Neural progenitor cell (in vitro differentiated cells): ENCODE data around the gene ELL. TPM values are rescaled to one million over a fixed set of nuclear protein-coding genes. Genes with fewer than 3 reads are reported as not detected.

Source experiments
- DNase-seq: peaks from one replicate; pipeline ENCODE4 v3.0.0-alpha.2; 2016; ENCODE audit warnings: low spot score
- H2AFZ ChIP-seq: fragments of 200-600 bp; sonication (generic); replicated peaks from 2 replicates; pipeline ENCODE4 v1.6.1; 2016; ENCODE audit warnings: antibody characterized with exemption
- H3F3A ChIP-seq: fragments of 200-600 bp; sonication (generic); 2 replicates; pipeline ENCODE4 v1.6.1; 2016; ENCODE audit warnings: antibody characterized with exemption, low read depth
- H3K27ac ChIP-seq: fragments of 200-600 bp; sonication (generic); 2 replicates; pipeline ENCODE4 v1.5.1; 2016; ENCODE audit warnings: mild to moderate bottlenecking
- H3K27me3 ChIP-seq: fragments of 200-600 bp; sonication (generic); 2 replicates; pipeline ENCODE4 v1.6.1; 2016; ENCODE audit warnings: mild to moderate bottlenecking, moderate library complexity
- H3K36me3 ChIP-seq: fragments of 200-600 bp; sonication (generic); 2 replicates; pipeline ENCODE4 v1.5.1; 2016
- H3K4me1 ChIP-seq: fragments of 200-600 bp; sonication (generic); 2 replicates; pipeline ENCODE4 v1.6.1; 2016; ENCODE audit warnings: mixed run types
- H3K4me2 ChIP-seq: fragments of 200-600 bp; sonication (generic); 2 replicates; pipeline ENCODE4 v1.6.1; 2016
- H3K4me3 ChIP-seq: fragments of 200-600 bp; sonication (generic); 2 replicates; pipeline ENCODE4 v1.5.1; 2016
- H3K79me2 ChIP-seq: fragments of 200-600 bp; sonication (generic); 2 replicates; pipeline ENCODE4 v1.6.1; 2016; ENCODE audit warnings: low read depth
- H3K9ac ChIP-seq: fragments of 200-600 bp; sonication (generic); 2 replicates; pipeline ENCODE4 v1.6.1; 2016
- H3K9me3 ChIP-seq: fragments of 200-600 bp; sonication (generic); 2 replicates; pipeline ENCODE4 v1.5.1; 2016; ENCODE audit warnings: low read depth
- H4K20me1 ChIP-seq: fragments of 200-600 bp; sonication (generic); 2 replicates; pipeline ENCODE4 v1.6.1; 2016; ENCODE audit warnings: low read depth
- H3K27ac Mint-ChIP-seq: 3 replicates; pipeline ENCODE4 v1.8.0; 2021; ENCODE audit warnings: mixed read lengths
- H3K27me3 Mint-ChIP-seq: 2 replicates; pipeline ENCODE4 v1.8.0; 2022; ENCODE audit warnings: low read depth, mild to moderate bottlenecking, inconsistent platforms, moderate library complexity, mixed read lengths; ENCODE audit not compliant: insufficient read depth
- H3K36me3 Mint-ChIP-seq: 3 replicates; pipeline ENCODE4 v1.8.0; 2021; ENCODE audit warnings: mixed read lengths
- H3K4me1 Mint-ChIP-seq: 3 replicates; pipeline ENCODE4 v1.8.0; 2021; ENCODE audit warnings: mixed read lengths
- H3K4me3 Mint-ChIP-seq: 3 replicates; pipeline ENCODE4 v1.8.0; 2021; ENCODE audit warnings: mild to moderate bottlenecking, moderate library complexity, mixed read lengths
- H3K9me3 Mint-ChIP-seq: 3 replicates; pipeline ENCODE4 v1.8.0; 2020; ENCODE audit warnings: mixed read lengths
- CTCF ChIP-seq: fragments of 200-600 bp; sonication (generic); IDR thresholded peaks from 2 replicates; pipeline ENCODE4 v1.5.1; 2017; ENCODE audit warnings: antibody characterized with exemption, mild to moderate bottlenecking
- EZH2 ChIP-seq: fragments of 200-600 bp; sonication (generic); IDR thresholded peaks from 2 replicates; pipeline ENCODE4 v1.6.1; 2017; ENCODE audit warnings: antibody characterized with exemption, mild to moderate bottlenecking, moderate library complexity
- EZH2phosphoT487 ChIP-seq: fragments of 200-600 bp; sonication (generic); IDR thresholded peaks from 2 replicates; pipeline ENCODE4 v1.6.1; 2017; ENCODE audit warnings: antibody characterized with exemption
- total RNA-seq: library from RNA; depleted of rRNA; stranded (reverse); fragments of >200 nt; gene quantifications from 2 replicates; pipeline ENCODE4 v1.2.3, GENCODE V29; 2015; ENCODE audit warnings: low replicate concordance

ELL gene
- total RNA-seq, 1 donor from 2014 or later, result 2.9 TPM

- Mint-ChIP-seq H3K27me3 (peaks cover 4% of the 10 kb centered on the region), H3K4me3 (no peak overlapping the region), H3K4me1 (peaks cover 42% of the 10 kb centered on the region), H3K36me3 (peaks cover 2% of the 10 kb centered on the region), H3K9me3 (no peaks in the 10 kb centered on the region), H3K27ac (no peak overlapping the region)
- no peak overlapping the region for H3K27ac ChIP-seq
- H3F3A ChIP-seq, result peaks cover 37% of the 10 kb centered on the region
- no peaks in the 10 kb centered on the region for H3K27me3 ChIP-seq
- DNase-seq, result no peak
- no peak overlapping the region for H3K4me3 ChIP-seq
- no peak overlapping the region for H2AFZ ChIP-seq
- H3K9ac ChIP-seq, result no peak overlapping the region
- H3K9me3 ChIP-seq, result no peaks in the 10 kb centered on the region
- peaks cover 49% of the 10 kb centered on the region for H3K4me1 ChIP-seq
- TF ChIP-seq EZH2, result no peak
- TF ChIP-seq EZH2phosphoT487, result no peak
- TF ChIP-seq CTCF, result no peak
- H4K20me1 ChIP-seq, result peaks cover 31% of the 10 kb centered on the region
- no peaks in the 10 kb centered on the region for H3K36me3 ChIP-seq
- H3K4me2 ChIP-seq, result no peak overlapping the region
- no peaks in the 10 kb centered on the region for H3K79me2 ChIP-seq
Observed at GRCh38 chr19:18427080-18427742, 94.7 kb downstream of the ELL start.

- Histone ChIP-seq H3K4me1 (peaks cover 45% of the 10 kb centered on the region), H4K20me1 (peaks cover 36% of the 10 kb centered on the region), H3K27ac (no peak overlapping the region), H3F3A (peaks cover 32% of the 10 kb centered on the region), H3K27me3 (no peaks in the 10 kb centered on the region), H3K79me2 (peaks cover 2% of the 10 kb centered on the region), H3K4me3 (no peak overlapping the region), H2AFZ (no peak overlapping the region), H3K36me3 (no peaks in the 10 kb centered on the region), H3K9ac (no peak overlapping the region), H3K4me2 (no peak overlapping the region), H3K9me3 (no peaks in the 10 kb centered on the region)
- H3K4me1 Mint-ChIP-seq, result peaks cover 48% of the 10 kb centered on the region
- peaks cover 4% of the 10 kb centered on the region for H3K27me3 Mint-ChIP-seq
- TF ChIP-seq EZH2 (no peak), EZH2phosphoT487 (no peak), CTCF (no peak)
- no peak overlapping the region for H3K4me3 Mint-ChIP-seq
- H3K27ac Mint-ChIP-seq, result no peak overlapping the region
- no peak for DNase-seq
- H3K36me3 Mint-ChIP-seq, result peaks cover 2% of the 10 kb centered on the region
- H3K9me3 Mint-ChIP-seq, result no peaks in the 10 kb centered on the region
Observed at GRCh38 chr19:18426416-18426767, 95.5 kb downstream of the ELL start.

GRCh38 chr19:18425515-18426415, 96.1 kb downstream of the ELL start:
- H3K27me3 ChIP-seq, result peaks cover 4% of the 10 kb centered on the region
- H3K4me3 ChIP-seq, result no peak overlapping the region
- H3K4me2 ChIP-seq, result no peak overlapping the region
- peak overlapping the region; percentile 39 for H3K4me3 Mint-ChIP-seq
- peaks cover 35% of the 10 kb centered on the region for H3F3A ChIP-seq
- H4K20me1 ChIP-seq, result peaks cover 42% of the 10 kb centered on the region
- H3K9me3 Mint-ChIP-seq, result no peaks in the 10 kb centered on the region
- H3K36me3 ChIP-seq, result no peaks in the 10 kb centered on the region
- H3K79me2 ChIP-seq, result peaks cover 8% of the 10 kb centered on the region
- no peaks in the 10 kb centered on the region for H3K9me3 ChIP-seq
- H3K27ac Mint-ChIP-seq, result peak overlapping the region; percentile 50
- H3K9ac ChIP-seq, result no peak overlapping the region
- peaks cover 54% of the 10 kb centered on the region for H3K4me1 Mint-ChIP-seq
- H3K36me3 Mint-ChIP-seq, result peaks cover 2% of the 10 kb centered on the region
- H3K4me1 ChIP-seq, result peaks cover 40% of the 10 kb centered on the region
- H3K27ac ChIP-seq, result no peak overlapping the region
- peaks cover 5% of the 10 kb centered on the region for H3K27me3 Mint-ChIP-seq
- no peak overlapping the region for H2AFZ ChIP-seq
- DNase-seq, result no peak
- TF ChIP-seq EZH2 (no peak), CTCF (no peak), EZH2phosphoT487 (no peak)
